Spleen (tissue), 11 donors: ENCODE results near the gene TWIST2. TPM values are rescaled to one million over a fixed set of nuclear protein-coding genes. Genes with fewer than 3 reads are reported as not detected.

Source experiments
- DNase-seq: peaks from one replicate; pipeline ENCODE4 v3.0.0-alpha.2; 2020
- H3K27ac ChIP-seq, 8 donors: fragments of 200-600 bp; sonication (generic) in 7 of 8; 1 replicate in 4 of 8; 2 replicates in 4 of 8; pipeline versions ENCODE4 v1.5.0 to v1.8.0; 2016 to 2021; ENCODE audit warnings: inconsistent platforms in 4 of 8, mild to moderate bottlenecking in 4 of 8, moderate library complexity in 1 of 8
- H3K27me3 ChIP-seq, 7 donors: fragments of 200-600 bp; sonication (generic) in 6 of 7; replicated peaks in 1 of 7; 1 replicate in 4 of 7; 2 replicates in 3 of 7; pipeline versions ENCODE4 v1.5.0 to v1.8.0; 2016 to 2021; ENCODE audit warnings: inconsistent platforms in 3 of 7, mild to moderate bottlenecking in 1 of 7
- H3K36me3 ChIP-seq, 6 donors: fragments of 200-600 bp; sonication (generic) in 5 of 6; 1 replicate in 4 of 6; 2 replicates in 2 of 6; pipeline versions ENCODE4 v1.5.0 to v1.8.0; 2016 to 2021; ENCODE audit warnings: inconsistent platforms in 2 of 6
- H3K4me1 ChIP-seq, 6 donors: fragments of 200-600 bp; sonication (generic) in 5 of 6; 1 replicate in 3 of 6; 2 replicates in 3 of 6; pipeline versions ENCODE4 v1.5.0 to v1.8.0; 2016 to 2021; ENCODE audit warnings: inconsistent platforms in 3 of 6
- H3K4me3 ChIP-seq, 8 donors: fragments of 200-600 bp; sonication (generic) in 7 of 8; 1 replicate in 4 of 8; 2 replicates in 4 of 8; pipeline versions ENCODE4 v1.5.0 to v1.8.0; 2016 to 2021; ENCODE audit warnings: inconsistent platforms in 4 of 8, mild to moderate bottlenecking in 4 of 8, moderate library complexity in 2 of 8
- H3K9me3 ChIP-seq, 8 donors: fragments of 200-600 bp; sonication (generic) in 7 of 8; 1 replicate in 4 of 8; 2 replicates in 4 of 8; pipeline versions ENCODE4 v1.5.0 to v1.8.0; 2016 to 2021; ENCODE audit warnings: inconsistent platforms in 4 of 8
- CTCF ChIP-seq, 11 experiments: fragments of 200-600 bp in 7 of 11; fragments of 450-650 bp in 4 of 11; sonication (generic) in 4 of 11; IDR thresholded peaks in 8 of 11; conservative IDR thresholded peaks in 3 of 11; 1 replicate in 7 of 11; 2 replicates in 4 of 11; pipeline versions ENCODE4 v1.4.0 to v1.8.0; 2016 to 2021; ENCODE audit warnings: antibody characterized with exemption in 11 of 11, inconsistent platforms in 4 of 11, mild to moderate bottlenecking in 1 of 11
- POLR2A ChIP-seq, 3 donors: fragments of 450-650 bp; IDR thresholded peaks; one replicate each; pipeline ENCODE4 v1.5.1; 2017; ENCODE audit warnings: antibody characterized with exemption in 3 of 3, mild to moderate bottlenecking in 1 of 3
- POLR2AphosphoS5 ChIP-seq, 3 donors: sonication (generic); formaldehyde crosslinking; IDR thresholded peaks; one replicate each; pipeline ENCODE4 v1.5.1; 2017; ENCODE audit warnings: antibody characterized with exemption in 3 of 3
- WGBS, 5 donors: extraction: QIAGEN DNeasy Blood & Tissue Kit in 3 of 5; methylation state at CpG; one replicate each; pipeline versions ENCODE4 v1.1.5 to v1.1.7; 2013 to 2018; 5-methylcytosine and 5-hydroxymethylcytosine counted together
- intact Hi-C: fragments of 100-400 bp; cut with DNase I; formaldehyde crosslinking; loops from one replicate; pipeline ENCODE4 v1.15.0; 2023; ENCODE audit warnings: low total_unique reads
- polyA plus RNA-seq, 3 donors: library from polyadenylated mRNA; stranded (reverse); fragments of 200-250 nt; gene quantifications; one replicate each; pipeline ENCODE4 v1.2.1, GENCODE V29; 2013
- total RNA-seq, 7 donors: library from RNA; depleted of rRNA in 3 of 7; stranded (reverse); fragments of >200 nt in 3 of 7; fragmentation: NEBNext Ultra II Directional in 4 of 7; extraction: Animal tissue kit (Norgen Biotek cat#: 25700) in 4 of 7; gene quantifications; one replicate each; pipeline versions ENCODE4 v1.1.0 to v1.2.1, GENCODE V29; 2016 to 2021
- donor health status: healthy with polysubstance abuse.
- donor health status: DM: no; HTN: no; CAD: no; lungs with moderate emphysema.
- donor health status: DM: no; HTN: no; CAD: no.
- donor health status: Bipolar disorder and iron deficiency.
- donor health status: healthy.
- donor health status: DM: no; HTN: no; CAD: no.
- donor health status: DM: yes; HTN: yes; CAD: no.

The TWIST2 gene
- total and polyA plus RNA-seq, 10 donors, result 1.7 to 9.0 (median 2.4) TPM

GRCh38 chr2:238924796-238925195 is 76.9 kb downstream of the TWIST2 start:
- DNase-seq, result no peak
- intact Hi-C loops, result no loop called here
- H3K4me1 ChIP-seq, result no peaks in the 10 kb centered on the region
- no peaks in the 10 kb centered on the region for H3K9me3 ChIP-seq
- H3K27ac ChIP-seq, result no peak overlapping the region
- no peaks in the 10 kb centered on the region for H3K36me3 ChIP-seq
- TF ChIP-seq CTCF (IDR thresholded peaks at IDR 0.05 in 8 of 11, conservative IDR thresholded peaks at IDR 0.05 in 3 of 11) (no peak), POLR2AphosphoS5 (IDR thresholded peaks at IDR 0.05) (no peak), POLR2A (IDR thresholded peaks at IDR 0.05) (no peak)
- H3K4me3 ChIP-seq, result no peak overlapping the region
- peaks cover 0 to 51% (median under 1%) of the 10 kb centered on the region in 7 donors for H3K27me3 ChIP-seq
- 62 to 83% (median 74%) methylated on average over 9 to 13 of the region's 13 CpGs for WGBS, 5 donors

GRCh38 chr2:238925281-238925680 is 77.4 kb downstream of the TWIST2 start:
- intact Hi-C loops, result no loop called here
- Histone ChIP-seq H3K36me3 (no peaks in the 10 kb centered on the region), H3K27ac (no peak overlapping the region), H3K9me3 (no peaks in the 10 kb centered on the region), H3K4me3 (no peak overlapping the region), H3K27me3 (peaks cover 0 to 56% (median 2%) of the 10 kb centered on the region in 7 donors), H3K4me1 (peaks cover 0 to 3% (median 0%) of the 10 kb centered on the region in 6 donors)
- DNase-seq, result peak; percentile 54
- no peak for TF ChIP-seq CTCF (IDR thresholded peaks at IDR 0.05 in 8 of 11, conservative IDR thresholded peaks at IDR 0.05 in 3 of 11)
- TF ChIP-seq POLR2AphosphoS5 (IDR thresholded peaks at IDR 0.05), result no peak
- TF ChIP-seq POLR2A (IDR thresholded peaks at IDR 0.05), result no peak
- 84 to 93% (median 89%) methylated on average over 10 to 13 of the region's 13 CpGs for WGBS, 5 donors

GRCh38 chr2:238925816-238926521 is 78.1 kb downstream of the TWIST2 start:
- Histone ChIP-seq H3K27me3 (peaks cover 0 to 63% (median 2%) of the 10 kb centered on the region in 7 donors), H3K4me3 (no peak overlapping the region), H3K36me3 (no peaks in the 10 kb centered on the region), H3K9me3 (no peaks in the 10 kb centered on the region), H3K4me1 (peaks cover 0 to 5% (median 0%) of the 10 kb centered on the region in 6 donors), H3K27ac (no peak overlapping the region)
- DNase-seq, result peak; percentile 47
- intact Hi-C loops, result no loop called here
- TF ChIP-seq POLR2AphosphoS5 (IDR thresholded peaks at IDR 0.05) (no peak), CTCF (IDR thresholded peaks at IDR 0.05 in 8 of 11, conservative IDR thresholded peaks at IDR 0.05 in 3 of 11) (no peak), POLR2A (IDR thresholded peaks at IDR 0.05) (no peak)
- WGBS, 5 donors, result 78 to 91% (median 85%) methylated on average over 19 to 20 of the region's 20 CpGs

- H3K36me3 ChIP-seq, result no peaks in the 10 kb centered on the region
- intact Hi-C loops, result no loop called here
- peaks cover 0 to 64% (median 2%) of the 10 kb centered on the region in 7 donors for H3K27me3 ChIP-seq
- TF ChIP-seq POLR2A (IDR thresholded peaks at IDR 0.05) (no peak), CTCF (IDR thresholded peaks at IDR 0.05 in 8 of 11, conservative IDR thresholded peaks at IDR 0.05 in 3 of 11) (no peak), POLR2AphosphoS5 (IDR thresholded peaks at IDR 0.05) (no peak)
- no peaks in the 10 kb centered on the region for H3K9me3 ChIP-seq
- peak; percentile 58 for DNase-seq
- 79 to 87% (median 84%) methylated on average over 19 to 24 of the region's 24 CpGs for WGBS, 5 donors
- peaks cover 0 to 5% (median 0%) of the 10 kb centered on the region in 6 donors for H3K4me1 ChIP-seq
- no peak overlapping the region for H3K27ac ChIP-seq
- no peak overlapping the region for H3K4me3 ChIP-seq
These were observed 79.1 kb downstream of the TWIST2 start for GRCh38 chr2:238926761-238927611.
